GM19099 (cell line): ENCODE results near the gene RASL10A.

Source experiments
- POLR2A ChIP-seq: IDR thresholded peaks from 3 replicates; pipeline ENCODE4 v1.6.1; 2011; ENCODE audit warnings: low read depth; ENCODE audit not compliant: insufficient read length; ENCODE audit errors: extremely low read depth

The RASL10A gene

GRCh38 chr22:29330291-29330690 lies 14.8 kb upstream of the RASL10A start:
- no peak for TF ChIP-seq POLR2A

GRCh38 chr22:29329581-29329980 lies 14.1 kb upstream of the RASL10A start:
- TF ChIP-seq POLR2A: no peak

DNA sequence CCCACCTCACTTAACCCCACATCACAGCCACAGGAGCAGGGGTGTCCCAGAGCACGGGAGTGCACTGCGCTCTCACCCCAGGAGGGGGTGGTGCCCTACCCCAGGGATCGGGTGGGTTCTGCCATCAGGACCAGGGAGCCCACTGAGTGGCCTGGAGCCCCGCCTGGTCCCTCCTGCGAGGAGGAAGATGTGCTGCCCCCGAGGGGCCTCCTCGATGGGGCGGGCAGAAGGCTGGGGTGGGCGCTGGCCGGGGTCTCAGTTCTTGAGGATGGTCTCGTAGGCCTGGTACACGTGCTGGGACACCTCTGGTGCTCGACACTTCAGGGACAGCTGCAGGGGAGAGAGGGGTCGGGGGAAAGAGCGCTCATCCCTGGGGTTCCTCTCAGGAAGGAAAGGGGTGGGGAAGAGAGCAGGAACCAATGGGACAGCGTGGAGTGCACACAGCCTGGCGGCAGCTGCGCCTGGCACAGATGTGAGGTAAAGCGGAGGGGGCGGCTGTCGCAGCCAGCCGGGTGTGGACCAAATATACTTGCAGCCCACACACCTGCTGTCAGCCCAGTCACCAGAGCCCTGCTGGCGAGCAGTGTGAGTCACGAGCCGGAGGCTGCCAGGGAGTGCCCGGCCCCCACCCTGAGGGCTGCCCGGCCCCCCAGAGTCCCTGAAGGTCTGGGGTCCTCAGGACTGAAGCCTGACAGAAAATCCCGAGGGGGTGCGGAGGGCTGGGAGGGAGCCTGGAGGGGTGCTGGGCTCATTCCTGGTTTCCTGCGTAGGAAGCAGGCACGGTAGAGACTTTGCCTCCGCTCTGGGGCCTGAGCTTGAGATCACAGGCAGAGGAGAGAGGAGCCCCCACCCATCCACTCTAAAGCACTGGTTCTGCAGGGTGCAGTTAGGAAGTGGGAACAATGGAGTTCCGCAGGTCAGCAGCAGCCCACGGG lies 13.3 kb upstream of the RASL10A start:
- no peak for TF ChIP-seq POLR2A

DNA sequence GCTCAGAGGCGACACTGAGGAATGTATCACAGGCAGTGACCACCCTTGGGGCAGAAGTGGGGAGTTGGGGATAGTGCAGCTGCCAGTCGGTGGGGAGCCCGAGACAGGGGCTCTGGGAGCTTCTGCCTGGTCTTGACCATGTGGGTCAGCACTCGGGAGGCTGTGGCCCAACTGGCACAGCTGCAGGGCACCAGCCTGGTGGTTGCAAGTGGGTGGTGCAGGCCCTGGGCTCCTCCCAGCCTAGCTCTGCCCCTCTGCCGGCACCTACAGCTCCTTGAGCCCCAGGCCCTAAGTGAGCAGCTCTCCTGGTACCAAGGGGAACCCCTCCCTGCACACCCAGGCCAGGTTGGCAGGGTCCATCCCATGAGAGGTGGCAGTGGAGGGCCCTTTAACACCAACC lies 12.6 kb upstream of the RASL10A start:
- TF ChIP-seq POLR2A: no peak

DNA sequence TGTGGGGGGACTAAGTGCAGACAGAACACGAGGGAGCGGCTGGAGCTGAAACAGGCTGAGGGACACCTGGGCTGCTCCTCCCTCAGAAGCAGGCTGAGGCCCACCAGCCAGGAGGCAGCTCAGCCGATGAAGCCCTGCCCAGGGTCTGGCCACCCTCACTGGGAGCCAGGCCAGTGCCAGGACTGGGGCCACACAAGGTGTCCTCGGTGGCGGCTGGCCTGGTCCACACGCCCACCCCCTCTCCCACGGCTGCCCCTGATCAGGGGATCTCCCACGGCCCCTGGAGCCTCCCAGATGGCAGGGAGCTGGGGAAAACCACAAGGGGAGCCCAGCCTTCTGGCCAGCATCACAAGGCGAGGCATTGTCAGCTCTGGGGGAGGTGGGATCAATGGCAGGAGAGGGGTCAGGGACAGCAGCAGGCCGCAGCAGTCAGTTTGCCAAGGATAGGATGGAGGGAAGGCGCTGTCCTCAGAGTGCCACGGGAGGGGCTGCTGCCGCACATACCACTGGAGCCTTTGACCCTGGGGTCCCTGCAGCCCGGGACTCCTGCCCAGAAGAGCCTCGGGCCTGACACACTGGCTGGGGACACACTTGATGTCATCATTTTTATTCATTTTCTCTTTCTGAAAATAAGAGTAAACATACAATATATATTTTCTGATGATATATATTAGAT lies 11.7 kb upstream of the RASL10A start:
- TF ChIP-seq POLR2A: no peak

DNA sequence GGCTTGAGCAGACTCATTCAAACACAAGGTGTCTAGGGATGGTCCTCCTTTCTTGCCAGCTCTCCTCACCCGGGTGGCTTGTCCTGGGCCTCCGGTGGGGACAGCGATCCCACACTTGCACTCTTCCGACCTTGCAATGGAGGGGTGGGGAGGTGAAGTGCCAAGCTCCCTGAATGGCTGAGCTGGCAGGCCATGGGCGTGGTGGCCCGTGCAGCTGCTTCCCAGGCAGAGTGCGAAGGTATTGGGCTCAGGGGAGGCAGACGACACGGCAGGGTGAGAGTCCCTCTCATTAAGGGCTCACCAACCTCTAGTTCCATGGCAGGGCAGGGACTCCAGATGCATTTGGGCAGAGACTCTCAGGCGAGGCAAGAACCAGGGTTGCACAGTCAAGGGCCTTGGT lies 11.0 kb upstream of the RASL10A start:
- no peak for TF ChIP-seq POLR2A

- no peak for TF ChIP-seq POLR2A
Observed at GRCh38 chr22:29325785-29326315, 10.4 kb upstream of the RASL10A start.

- no peak for TF ChIP-seq POLR2A
Observed at GRCh38 chr22:29325356-29325755, 9.9 kb upstream of the RASL10A start.

DNA sequence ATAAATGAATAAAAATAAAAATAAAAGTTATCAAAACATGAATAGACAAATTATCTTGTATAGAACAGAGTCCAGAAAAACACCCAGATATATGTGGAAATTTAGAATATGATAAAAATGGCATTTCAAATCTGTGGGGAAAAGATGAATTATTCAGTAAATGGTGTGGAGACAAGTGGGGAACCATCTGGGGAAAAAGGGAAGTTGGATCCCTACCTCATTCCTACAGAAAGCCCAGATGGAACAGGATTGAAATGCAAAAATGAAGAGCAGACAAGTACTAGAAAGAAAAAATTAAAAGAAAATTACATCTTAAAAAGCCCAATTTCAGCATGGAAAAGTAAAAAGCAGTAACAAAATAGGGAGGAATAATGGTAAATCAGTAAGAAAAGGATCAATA lies 8.1 kb upstream of the RASL10A start:
- no peak for TF ChIP-seq POLR2A

- no peak for TF ChIP-seq POLR2A
Observed at GRCh38 chr22:29320546-29320945, 5.0 kb upstream of the RASL10A start.

DNA sequence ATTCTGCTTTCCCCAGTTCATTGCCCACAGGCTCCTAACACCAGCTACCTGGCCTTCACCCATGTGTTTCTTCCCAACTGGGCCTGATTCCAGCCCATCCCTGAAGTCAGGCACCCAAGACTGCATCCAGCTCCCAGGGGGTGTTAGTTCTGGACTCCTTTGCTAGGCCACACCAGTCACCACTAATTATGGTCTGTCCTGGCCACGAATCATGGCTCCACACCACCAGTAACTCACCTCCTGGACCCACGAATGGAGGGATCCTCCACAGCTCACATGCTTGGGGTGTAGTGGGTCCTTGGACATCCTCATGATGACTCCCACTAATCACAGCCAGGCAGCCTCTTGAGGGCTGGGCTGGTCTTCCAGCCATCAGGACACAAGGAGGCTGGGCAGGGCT lies 3.6 kb upstream of the RASL10A start:
- TF ChIP-seq POLR2A: no peak

DNA sequence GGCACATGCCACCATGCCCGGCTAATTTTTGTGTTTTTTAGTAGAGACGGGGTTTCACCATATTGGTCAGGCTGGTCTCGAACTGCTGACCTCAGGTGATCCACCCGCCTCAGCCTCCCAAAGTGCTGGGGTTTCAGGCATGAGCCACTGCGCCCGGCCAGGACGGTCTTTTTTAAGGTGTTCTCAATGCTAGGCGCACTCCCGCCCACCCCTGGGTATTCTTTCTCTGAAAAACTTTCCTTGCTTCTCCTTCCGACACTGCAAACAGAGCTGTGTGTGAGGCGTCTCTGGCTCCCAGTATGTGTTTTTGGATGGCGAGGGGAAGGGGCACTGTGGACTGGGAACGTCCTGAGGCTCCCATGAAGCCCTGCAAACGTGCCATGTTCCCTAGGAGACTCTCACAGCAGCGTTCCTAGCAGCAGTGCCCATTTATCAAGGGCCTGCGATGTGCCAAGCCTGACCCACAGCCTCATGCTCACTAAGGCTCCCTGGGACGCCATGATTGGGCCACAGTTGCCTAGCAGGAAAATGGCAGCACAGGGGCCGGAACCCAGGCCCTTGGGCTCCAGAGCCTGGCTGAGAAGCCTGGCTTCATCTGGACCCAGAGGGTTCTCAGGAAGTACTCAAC lies 2.4 kb upstream of the RASL10A start:
- TF ChIP-seq POLR2A: no peak

- no peak for TF ChIP-seq POLR2A
Observed at GRCh38 chr22:29316141-29316828, 788 bp upstream of the RASL10A start.

DNA sequence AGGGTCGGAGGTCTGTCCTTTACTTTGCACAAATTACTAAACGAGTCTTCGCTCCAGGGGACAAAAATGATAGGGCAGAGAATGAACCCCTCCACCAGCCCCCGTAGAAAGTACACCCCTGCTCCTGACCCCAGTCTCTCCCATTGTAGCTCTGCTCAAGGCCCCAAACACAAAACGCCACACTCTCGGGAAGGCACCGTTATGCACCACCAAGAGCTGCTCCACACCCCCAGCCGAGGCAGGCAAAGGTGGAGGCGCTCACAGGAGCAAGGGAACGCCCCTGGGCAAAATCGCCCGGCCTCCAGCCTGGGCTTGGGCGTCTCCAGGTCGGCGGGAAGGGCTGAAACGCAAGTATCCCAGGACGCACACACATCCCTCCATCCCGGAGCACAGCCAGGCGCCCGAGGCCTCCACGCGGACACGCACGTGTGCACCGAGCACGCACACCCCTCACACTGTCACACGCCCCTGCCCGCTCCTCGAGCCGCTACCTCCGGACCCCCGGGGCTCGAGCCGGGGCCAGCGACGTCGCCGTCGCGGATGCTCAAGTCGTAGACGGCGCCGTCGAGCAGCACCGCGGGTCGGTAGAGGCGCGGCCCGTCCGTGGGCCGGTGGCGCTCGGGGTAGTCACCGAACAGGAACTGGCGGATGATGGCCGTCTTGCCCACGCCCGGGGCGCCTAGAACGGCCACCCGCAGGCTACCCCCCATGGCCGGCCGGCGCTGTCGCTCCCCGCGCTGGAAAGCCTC lies 786 bp downstream of the RASL10A start:
- TF ChIP-seq POLR2A: no peak
